Heart left ventricle (tissue), 13 donors: ENCODE results near the gene KIFBP.

ENCODE experiments used
- CTCF ChIP-seq, 12 donors: fragments of 200-600 bp; sonication (generic) in 4 of 12; IDR thresholded peaks; one replicate each; pipeline versions ENCODE4 v1.5.0 to v1.8.0; 2018 to 2022; ENCODE audit warnings: antibody characterized with exemption in 12 of 12, mild to moderate bottlenecking in 5 of 12
- POLR2A ChIP-seq, 2 donors: fragments of 450-650 bp; IDR thresholded peaks; one replicate each; pipeline ENCODE4 v1.6.1; 2017; ENCODE audit warnings: antibody characterized with exemption in 2 of 2, mild to moderate bottlenecking in 2 of 2, moderate library complexity in 2 of 2
- donor health status: ischemic (EF 13 %, LVEDD 7.1; RV severe dilation, severe dysfunction).
- donor health status: DM: no; HTN: yes; CAD: no.
- donor health status: DM: no; HTN: no; CAD: no.
- donor health status: ischemic (EF 25% LVEDD 6.9; RV normal size, moderate dysfunction).
- donor health status: ischemic (EF 25% LVEDD 5.7; RV mildly dilated, moderate dysfunction).
- donor health status: ischemic (EF 35%, LVEDD 5.7; RV mildly dilated, moderate dysfunction).
- donor health status: nonischemic (EF 11% LVEDD 7.7; RV severe dilation, severe dysfunction).
- donor health status: DM: yes; HTN: yes; CAD: no.
- donor health status: PGD.
- donor health status: ischemic (EF 29% LVEDD 5.4; RV normal size, mild dysfunction).
- donor health status: nonischemic (EF 23%, LVEDD 6.1; RV moderate dilation, normal function).

DNA sequence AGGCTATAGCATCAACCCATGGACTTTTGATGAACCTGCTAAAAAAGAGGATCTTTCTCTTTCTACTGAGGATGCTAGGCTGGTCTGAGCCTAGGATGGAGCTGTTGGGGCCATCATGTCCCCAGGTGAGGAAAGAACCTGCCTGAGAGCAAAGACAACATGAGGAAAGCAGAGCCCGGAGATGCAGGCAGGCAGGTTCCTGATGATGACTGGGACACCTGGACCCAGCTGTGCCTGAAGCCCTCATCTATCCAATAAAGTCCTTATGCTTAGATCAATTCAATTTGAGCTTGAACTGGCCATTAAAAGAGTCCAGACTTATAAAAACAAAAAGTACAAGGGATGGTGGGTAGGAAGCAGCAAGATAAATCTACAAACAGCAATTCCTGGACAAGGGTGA lies 48.9 kb downstream of the KIFBP start:
- no peak for TF ChIP-seq CTCF (IDR thresholded peaks at IDR 0.05)
- TF ChIP-seq POLR2A (IDR thresholded peaks at IDR 0.05): no peak
